ENCODE measurements around the gene TMEM59L. TPM values are rescaled to one million over a fixed set of nuclear protein-coding genes. Genes with fewer than 3 reads are reported as not detected.
A peak's percentile ranks its signal among the peaks of the same experiment; 100 is the strongest.

The TMEM59L gene
- total and polyA plus RNA-seq, 9 of the 15 experiments (the other 6 are each of a cell fraction or from before 2014, with no cell fraction given): 0.37 TPM; not detected in 8

- no peak overlapping the region for H2AFZ ChIP-seq (ENCODE audit: low read depth, low read length)
- no peaks in the 10 kb centered on the region for H3K27me3 ChIP-seq (ENCODE audit: control insufficient read depth in 2 of 2, insufficient read depth in 2 of 2, low read length in 2 of 2)
- H3K4me2 ChIP-seq (ENCODE audit: insufficient read depth, low read length): no peak overlapping the region
- ATAC-seq (no peak), FAIRE-seq (no peak), DNase-seq (ENCODE audit: extremely low read depth in 1 of 4, low spot score in 3 of 4) (no peak)
- CTCF ChIA-PET (ENCODE audit: low intra/inter-chr PET ratio): no interaction called here
- peaks cover 5% of the 10 kb centered on the region; the same call in 2 of the 3 replicates for H3K79me2 ChIP-seq (ENCODE audit: control insufficient read depth, insufficient read depth, low read length)
- H3K36me3 ChIP-seq (ENCODE audit: control insufficient read depth, insufficient read depth, low read length): peaks cover 2% of the 10 kb centered on the region; the same call in 1 of the 3 replicates
- peaks cover 6 to 47% of the 10 kb centered on the region in 2 experiments; a peak in 3 of 5 replicates for H3K4me1 ChIP-seq (replicated peaks in 1 of 2; ENCODE audit: control insufficient read depth in 2 of 2, insufficient read depth in 2 of 2, low read length in 2 of 2)
- H3K27ac ChIP-seq (ENCODE audit: extremely low read depth, low read depth, low read length): no peak overlapping the region
- BruUV-seq (replicated peaks): no TSS peak
- H3K9me3 ChIP-seq (replicated peaks; ENCODE audit: control insufficient read depth, insufficient read depth, low read depth, low read length): no peaks in the 10 kb centered on the region
- TF ChIP-seq ILF3 (IDR thresholded peaks at IDR 0.05; ENCODE audit: borderline replicate concordance): no peak
- no peak for TF ChIP-seq ARHGAP35 (IDR thresholded peaks at IDR 0.05; ENCODE audit: partially characterized antibody)
- TF ChIP-seq NELFE (IDR thresholded peaks at IDR 0.05; ENCODE audit: insufficient read depth, insufficient read length): no peak
- no peak for TF ChIP-seq POLR2H (tag; IDR thresholded peaks at IDR 0.05; ENCODE audit: low read depth)
- TF ChIP-seq FOXA3 (CRISPR knock-in tag; conservative IDR thresholded peaks at IDR 0.05 in 1 of 2, IDR thresholded peaks at IDR 0.05 in 1 of 2): no peak
- no peak for TF ChIP-seq SIN3B (IDR thresholded peaks at IDR 0.05; ENCODE audit: low read depth)
- no peak for TF ChIP-seq ZFPM2 (CRISPR knock-in tag; IDR thresholded peaks at IDR 0.05)
- no peak for TF ChIP-seq E2F3 (CRISPR knock-in tag; IDR thresholded peaks at IDR 0.05)
- no peak for TF ChIP-seq EGR1 (conservative IDR thresholded peaks at IDR 0.05)
- no peak for TF ChIP-seq POLR2A (conservative IDR thresholded peaks at IDR 0.05)
- no peak for TF ChIP-seq NEUROD1 (IDR thresholded peaks at IDR 0.05; ENCODE audit: borderline replicate concordance, low read depth, low read length, partially characterized antibody)
- no peak for TF ChIP-seq ZBTB1 (CRISPR knock-in tag; IDR thresholded peaks at IDR 0.05; ENCODE audit: borderline replicate concordance, low read depth)
- no peak for TF ChIP-seq SETDB1 (IDR thresholded peaks at IDR 0.05; ENCODE audit: low read length)
- no peak for TF ChIP-seq CREB1 (IDR thresholded peaks at IDR 0.05)
- TF ChIP-seq CREB1 (CRISPR knock-in tag; IDR thresholded peaks at IDR 0.05): no peak
- H3K9me1 ChIP-seq (ENCODE audit: control insufficient read depth, insufficient read depth, low read length): peaks cover 8% of the 10 kb centered on the region
- POLR2A ChIA-PET: interaction anchor here (0.7 kb wide), 1 partner anchor 321 kb away, joined by 3 read pairs; no protein-coding TSS in a partner anchor
- intact Hi-C loops (cut with micrococcal nuclease) (no loop called here), in situ Hi-C loops (cut with MboI) (no loop called here)
- peak overlapping the region in 1 of 2 experiments; percentile 42; a peak in 2 of 4 replicates for H3K9ac ChIP-seq (ENCODE audit: insufficient read depth in 1 of 2, low read depth in 2 of 2, low read length in 2 of 2)
- H4K20me1 ChIP-seq (replicated peaks; ENCODE audit: control insufficient read depth, insufficient read depth, low read length): peaks cover 36% of the 10 kb centered on the region
- WGBS (ENCODE audit: insufficient coverage, low coverage, missing lambda C conversion rate): 77% methylated on average over 17 of the region's 17 CpGs
- H3K4me3 ChIP-seq: no peak overlapping the region
Observed at GRCh38 chr19:18650021-18650390, 37.3 kb downstream of the TMEM59L start.
